ENCODE results near the gene OR7A5.

DNA sequence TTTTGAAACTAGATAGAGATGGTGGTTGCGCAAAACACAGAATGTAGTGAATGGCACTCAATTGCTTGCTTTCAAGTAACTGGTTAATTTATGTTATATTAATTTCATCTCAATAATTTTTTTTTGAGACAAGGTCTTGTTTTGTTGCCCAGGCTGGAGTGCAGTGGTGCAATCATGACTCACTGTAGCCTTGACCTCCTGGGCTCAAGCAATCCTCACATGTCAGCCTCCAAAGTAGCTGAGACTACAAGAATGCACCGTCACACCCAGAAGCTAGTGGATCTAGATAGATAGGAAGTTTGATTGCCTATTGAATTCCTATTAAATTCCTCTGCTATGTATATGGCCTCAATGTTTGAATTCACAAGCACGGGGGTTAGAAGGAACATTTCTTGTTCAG is 30.2 kb downstream of the OR7A5 start:
- TF ChIP-seq, protein P1, sequence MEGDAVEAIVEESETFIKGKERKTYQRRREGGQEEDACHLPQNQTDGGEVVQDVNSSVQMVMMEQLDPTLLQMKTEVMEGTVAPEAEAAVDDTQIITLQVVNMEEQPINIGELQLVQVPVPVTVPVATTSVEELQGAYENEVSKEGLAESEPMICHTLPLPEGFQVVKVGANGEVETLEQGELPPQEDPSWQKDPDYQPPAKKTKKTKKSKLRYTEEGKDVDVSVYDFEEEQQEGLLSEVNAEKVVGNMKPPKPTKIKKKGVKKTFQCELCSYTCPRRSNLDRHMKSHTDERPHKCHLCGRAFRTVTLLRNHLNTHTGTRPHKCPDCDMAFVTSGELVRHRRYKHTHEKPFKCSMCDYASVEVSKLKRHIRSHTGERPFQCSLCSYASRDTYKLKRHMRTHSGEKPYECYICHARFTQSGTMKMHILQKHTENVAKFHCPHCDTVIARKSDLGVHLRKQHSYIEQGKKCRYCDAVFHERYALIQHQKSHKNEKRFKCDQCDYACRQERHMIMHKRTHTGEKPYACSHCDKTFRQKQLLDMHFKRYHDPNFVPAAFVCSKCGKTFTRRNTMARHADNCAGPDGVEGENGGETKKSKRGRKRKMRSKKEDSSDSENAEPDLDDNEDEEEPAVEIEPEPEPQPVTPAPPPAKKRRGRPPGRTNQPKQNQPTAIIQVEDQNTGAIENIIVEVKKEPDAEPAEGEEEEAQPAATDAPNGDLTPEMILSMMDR (conservative IDR thresholded peaks at IDR 0.05; ENCODE audit: low read depth, low read length) = no peak
- TF ChIP-seq EZH2phosphoT487 (IDR thresholded peaks at IDR 0.05; ENCODE audit: borderline replicate concordance, low read length) = no peak
- TF ChIP-seq EZH2 (IDR thresholded peaks at IDR 0.05; ENCODE audit: low read length, unreplicated experiment) = no peak
